NCI-H524 treated with DMSO at 0.1 percent for 48 hours (cell line): Measurements from ENCODE around the gene TGFBI.

Experiments
- DNase-seq: peaks from one replicate; lab custom pipeline; 2025; lab: John Stamatoyannopoulos, UW

Gene TGFBI

GRCh38 chr5:136065588-136065987 lies 36.8 kb downstream of the TGFBI start:
- DNase-seq: no peak

- no peak for DNase-seq
These were observed 38.0 kb downstream of the TGFBI start for GRCh38 chr5:136066661-136067271.

- no peak for DNase-seq
These were observed 38.6 kb downstream of the TGFBI start for GRCh38 chr5:136067422-136067821.

GRCh38 chr5:136070486-136071285 lies 41.9 kb downstream of the TGFBI start:
- DNase-seq: peak; percentile 36

- peak; percentile 20 for DNase-seq
These were observed 45.1 kb downstream of the TGFBI start for GRCh38 chr5:136073714-136074529.

GRCh38 chr5:136075466-136075891 lies 46.7 kb downstream of the TGFBI start:
- DNase-seq: no peak

- no peak for DNase-seq
These were observed 47.3 kb downstream of the TGFBI start for GRCh38 chr5:136076067-136076466.

- DNase-seq: no peak
These were observed 48.2 kb downstream of the TGFBI start for GRCh38 chr5:136076881-136077445.

- no peak for DNase-seq
These were observed 50.6 kb downstream of the TGFBI start for GRCh38 chr5:136079195-136079985.

GRCh38 chr5:136080113-136080482 lies 51.3 kb downstream of the TGFBI start:
- DNase-seq: no peak

GRCh38 chr5:136080483-136081216 lies 51.9 kb downstream of the TGFBI start:
- DNase-seq: no peak

GRCh38 chr5:136081217-136081591 lies 52.4 kb downstream of the TGFBI start:
- no peak for DNase-seq

GRCh38 chr5:136082390-136083193 lies 53.8 kb downstream of the TGFBI start:
- DNase-seq: no peak

- DNase-seq: no peak
These were observed 55.9 kb downstream of the TGFBI start for GRCh38 chr5:136084698-136085097.

GRCh38 chr5:136086783-136087566 lies 58.2 kb downstream of the TGFBI start:
- DNase-seq: no peak

GRCh38 chr5:136087961-136088871 lies 59.4 kb downstream of the TGFBI start:
- no peak for DNase-seq

- no peak for DNase-seq
These were observed 61.0 kb downstream of the TGFBI start for GRCh38 chr5:136089791-136090190.

- no peak for DNase-seq
These were observed 61.5 kb downstream of the TGFBI start for GRCh38 chr5:136090319-136090718.
